ENCODE results near the gene C4orf33.

DNA sequence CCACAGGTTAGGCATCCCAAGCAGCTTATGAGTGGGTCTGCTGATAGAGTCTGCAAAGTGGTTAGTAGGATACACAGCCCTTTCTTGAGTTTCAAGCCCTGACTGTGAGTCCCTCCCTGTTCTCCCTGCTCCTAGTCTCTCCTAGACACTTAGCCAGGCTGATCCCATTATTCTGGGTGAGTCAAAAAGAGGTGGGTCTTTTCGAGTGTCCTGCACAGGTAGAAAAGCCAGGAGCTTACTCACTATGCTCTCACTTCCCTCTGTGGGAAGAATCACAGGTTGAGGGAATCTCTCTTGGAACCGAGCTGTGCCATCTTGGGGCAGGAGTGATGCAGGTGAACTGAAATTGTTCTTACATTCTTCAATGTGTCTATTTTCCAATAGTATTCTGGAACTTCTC, 32.3 kb upstream of the C4orf33 start:
- TF ChIP-seq, protein P1, sequence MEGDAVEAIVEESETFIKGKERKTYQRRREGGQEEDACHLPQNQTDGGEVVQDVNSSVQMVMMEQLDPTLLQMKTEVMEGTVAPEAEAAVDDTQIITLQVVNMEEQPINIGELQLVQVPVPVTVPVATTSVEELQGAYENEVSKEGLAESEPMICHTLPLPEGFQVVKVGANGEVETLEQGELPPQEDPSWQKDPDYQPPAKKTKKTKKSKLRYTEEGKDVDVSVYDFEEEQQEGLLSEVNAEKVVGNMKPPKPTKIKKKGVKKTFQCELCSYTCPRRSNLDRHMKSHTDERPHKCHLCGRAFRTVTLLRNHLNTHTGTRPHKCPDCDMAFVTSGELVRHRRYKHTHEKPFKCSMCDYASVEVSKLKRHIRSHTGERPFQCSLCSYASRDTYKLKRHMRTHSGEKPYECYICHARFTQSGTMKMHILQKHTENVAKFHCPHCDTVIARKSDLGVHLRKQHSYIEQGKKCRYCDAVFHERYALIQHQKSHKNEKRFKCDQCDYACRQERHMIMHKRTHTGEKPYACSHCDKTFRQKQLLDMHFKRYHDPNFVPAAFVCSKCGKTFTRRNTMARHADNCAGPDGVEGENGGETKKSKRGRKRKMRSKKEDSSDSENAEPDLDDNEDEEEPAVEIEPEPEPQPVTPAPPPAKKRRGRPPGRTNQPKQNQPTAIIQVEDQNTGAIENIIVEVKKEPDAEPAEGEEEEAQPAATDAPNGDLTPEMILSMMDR (conservative IDR thresholded peaks at IDR 0.05), result no peak
- no peak for TF ChIP-seq EZH2 (IDR thresholded peaks at IDR 0.05; ENCODE audit: low read depth)

All from PC-9 (cell line).